ENCODE data around the gene RAPGEF1. TPM values are rescaled to one million over a fixed set of nuclear protein-coding genes. Genes with fewer than 3 reads are reported as not detected.
A peak's percentile ranks its signal among the peaks of the same experiment; 100 is the strongest.

RAPGEF1 gene
- total RNA-seq, 1 donor from 2014 or later, result 144 TPM

DNA sequence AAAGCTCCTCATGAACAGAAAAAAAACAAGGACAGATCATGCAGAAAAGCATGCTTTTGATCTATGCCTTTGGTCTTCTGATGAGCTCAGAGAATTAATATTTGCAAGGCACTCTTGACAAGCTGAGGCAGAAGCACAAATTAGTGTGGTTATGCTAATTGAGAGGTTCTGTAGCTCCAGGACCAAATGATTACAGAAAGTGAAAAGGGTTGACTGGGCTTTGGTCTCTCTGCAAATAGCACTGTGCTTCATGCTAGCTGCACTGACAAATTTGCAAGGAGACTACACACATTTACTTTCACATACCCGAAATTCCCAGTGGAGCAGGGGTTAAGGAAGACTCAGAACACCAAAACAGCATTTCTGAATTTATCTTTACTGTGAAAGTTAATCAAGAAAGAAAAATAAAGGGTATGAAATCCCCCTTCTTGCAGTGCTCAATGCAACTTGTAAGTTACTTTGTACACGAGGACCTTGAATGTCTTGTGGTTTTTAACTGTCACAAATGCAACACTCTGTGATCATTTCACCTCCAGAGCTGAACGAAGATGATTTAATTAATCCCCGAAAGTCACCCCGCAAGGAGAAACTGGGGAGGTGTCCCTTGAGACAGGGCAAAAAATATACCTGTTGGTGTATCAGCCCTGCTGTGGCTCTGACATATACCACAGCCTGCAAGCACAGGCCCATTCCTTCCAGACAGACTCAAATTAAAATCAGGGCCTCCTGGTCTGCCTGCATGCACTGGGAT is 11.9 kb downstream of the RAPGEF1 start:
- TF ChIP-seq CTCF (IDR thresholded peaks at IDR 0.05), result no peak
- peaks cover 66% of the 10 kb centered on the region for H3K4me1 ChIP-seq

GRCh38 chr9:131727184-131727759 is 12.6 kb downstream of the RAPGEF1 start:
- Histone ChIP-seq H3K27me3 (no peaks in the 10 kb centered on the region), H3K27ac (peak overlapping the region; percentile 65), H3K4me3 (no peak overlapping the region), H3K9me3 (no peaks in the 10 kb centered on the region), H3K4me1 (peaks cover 65% of the 10 kb centered on the region), H3K36me3 (no peaks in the 10 kb centered on the region)
- no peak for TF ChIP-seq CTCF (IDR thresholded peaks at IDR 0.05)
- DNase-seq (no peak), ATAC-seq (peak; percentile 62)
- intact Hi-C loops (cut with DNase I), result no loop called here

More for the DNA sequence above, 11.9 kb downstream of the RAPGEF1 start:
- no peaks in the 10 kb centered on the region for H3K36me3 ChIP-seq
- ATAC-seq (no peak), DNase-seq (no peak)
- intact Hi-C loops (cut with DNase I), result no loop called here
- no peak overlapping the region for H3K4me3 ChIP-seq
- H3K27me3 ChIP-seq, result no peaks in the 10 kb centered on the region
- H3K27ac ChIP-seq, result peak overlapping the region; percentile 65
- no peaks in the 10 kb centered on the region for H3K9me3 ChIP-seq

GRCh38 chr9:131724683-131725082 is 15.2 kb downstream of the RAPGEF1 start:
- Histone ChIP-seq H3K4me3 (no peak overlapping the region), H3K4me1 (peaks cover 49% of the 10 kb centered on the region), H3K27ac (no peak overlapping the region), H3K9me3 (no peaks in the 10 kb centered on the region), H3K27me3 (no peaks in the 10 kb centered on the region), H3K36me3 (no peaks in the 10 kb centered on the region)
- DNase-seq (no peak), ATAC-seq (no peak)
- intact Hi-C loops (cut with DNase I), result no loop called here
- no peak for TF ChIP-seq CTCF (IDR thresholded peaks at IDR 0.05)

GRCh38 chr9:131723632-131724031 is 16.2 kb downstream of the RAPGEF1 start:
- no peak for TF ChIP-seq CTCF (IDR thresholded peaks at IDR 0.05)
- Histone ChIP-seq H3K36me3 (no peaks in the 10 kb centered on the region), H3K4me1 (peaks cover 48% of the 10 kb centered on the region), H3K27me3 (no peaks in the 10 kb centered on the region), H3K4me3 (no peak overlapping the region), H3K27ac (no peak overlapping the region), H3K9me3 (no peaks in the 10 kb centered on the region)
- no peak for DNase-seq
- no peak for ATAC-seq
- intact Hi-C loops (cut with DNase I), result no loop called here

GRCh38 chr9:131722255-131722654 is 17.6 kb downstream of the RAPGEF1 start:
- Histone ChIP-seq H3K9me3 (no peaks in the 10 kb centered on the region), H3K27me3 (no peaks in the 10 kb centered on the region), H3K4me1 (peaks cover 38% of the 10 kb centered on the region), H3K27ac (no peak overlapping the region), H3K36me3 (no peaks in the 10 kb centered on the region), H3K4me3 (no peak overlapping the region)
- no peak for ATAC-seq
- DNase-seq, result no peak
- intact Hi-C loops (cut with DNase I), result no loop called here
- TF ChIP-seq CTCF (IDR thresholded peaks at IDR 0.05), result no peak

All from upper lobe of right lung (tissue), 1 donor.